T-helper 2 cell treated with Interferon-gamma antibody and Interleukin-4, amounts not matched to agents 5 μg/mL and 100 μg/mL, for 36 hours (primary cell): Measurements from ENCODE around the gene PKIG.

Experiments used
- DNase-seq: peaks from one replicate; pipeline ENCODE4 v3.0.0; 2021; ENCODE audit warnings: low spot score
- H3K27ac Mint-ChIP-seq: one replicate; pipeline ENCODE4 v1.8.0; 2021; ENCODE audit warnings: mild to moderate bottlenecking, mixed read lengths
- H3K27me3 Mint-ChIP-seq: one replicate; pipeline ENCODE4 v1.8.0; 2021; ENCODE audit warnings: low read depth, mixed read lengths
- H3K36me3 Mint-ChIP-seq: one replicate; pipeline ENCODE4 v1.8.0; 2021; ENCODE audit warnings: low read depth, mixed read lengths
- H3K4me1 Mint-ChIP-seq: one replicate; pipeline ENCODE4 v1.8.0; 2021; ENCODE audit warnings: low read depth, mixed read lengths
- H3K4me3 Mint-ChIP-seq: one replicate; pipeline ENCODE4 v1.8.0; 2022; ENCODE audit warnings: mild to moderate bottlenecking, moderate library complexity, mixed read lengths
- H3K9me3 Mint-ChIP-seq: one replicate; pipeline ENCODE4 v1.8.0; 2021; ENCODE audit warnings: mixed read lengths

PKIG gene

DNA sequence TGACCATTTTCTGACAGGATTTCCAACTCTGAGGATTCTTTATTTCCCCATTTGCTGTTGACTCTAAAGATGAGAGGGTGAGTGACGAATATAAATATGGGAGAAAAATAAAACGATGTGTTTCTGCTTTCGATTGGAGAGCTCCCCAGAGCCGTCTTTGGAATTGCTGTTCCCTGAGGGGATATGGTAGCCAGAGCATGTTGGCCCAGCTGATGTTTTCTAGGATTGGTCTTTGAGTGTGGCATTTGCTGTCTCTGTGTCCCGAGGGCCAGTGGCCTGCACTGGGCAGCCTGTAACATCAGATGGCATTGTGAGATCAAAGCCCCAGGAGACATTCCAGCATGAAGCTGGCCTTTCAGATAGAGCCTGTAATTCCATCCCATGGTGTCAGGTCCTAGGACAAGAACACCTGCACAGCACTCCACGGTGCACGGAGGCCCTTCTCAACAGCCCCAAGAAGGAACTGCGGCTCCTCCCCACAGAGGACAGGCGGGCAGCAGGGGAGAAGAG is 26.7 kb downstream of the PKIG start:
- peaks cover 15% of the 10 kb centered on the region for H3K4me1 Mint-ChIP-seq
- no peaks in the 10 kb centered on the region for H3K27me3 Mint-ChIP-seq
- no peak overlapping the region for H3K27ac Mint-ChIP-seq
- DNase-seq, result no peak
- no peak overlapping the region for H3K4me3 Mint-ChIP-seq
- H3K36me3 Mint-ChIP-seq, result peaks cover 5% of the 10 kb centered on the region
- H3K9me3 Mint-ChIP-seq, result no peaks in the 10 kb centered on the region

DNA sequence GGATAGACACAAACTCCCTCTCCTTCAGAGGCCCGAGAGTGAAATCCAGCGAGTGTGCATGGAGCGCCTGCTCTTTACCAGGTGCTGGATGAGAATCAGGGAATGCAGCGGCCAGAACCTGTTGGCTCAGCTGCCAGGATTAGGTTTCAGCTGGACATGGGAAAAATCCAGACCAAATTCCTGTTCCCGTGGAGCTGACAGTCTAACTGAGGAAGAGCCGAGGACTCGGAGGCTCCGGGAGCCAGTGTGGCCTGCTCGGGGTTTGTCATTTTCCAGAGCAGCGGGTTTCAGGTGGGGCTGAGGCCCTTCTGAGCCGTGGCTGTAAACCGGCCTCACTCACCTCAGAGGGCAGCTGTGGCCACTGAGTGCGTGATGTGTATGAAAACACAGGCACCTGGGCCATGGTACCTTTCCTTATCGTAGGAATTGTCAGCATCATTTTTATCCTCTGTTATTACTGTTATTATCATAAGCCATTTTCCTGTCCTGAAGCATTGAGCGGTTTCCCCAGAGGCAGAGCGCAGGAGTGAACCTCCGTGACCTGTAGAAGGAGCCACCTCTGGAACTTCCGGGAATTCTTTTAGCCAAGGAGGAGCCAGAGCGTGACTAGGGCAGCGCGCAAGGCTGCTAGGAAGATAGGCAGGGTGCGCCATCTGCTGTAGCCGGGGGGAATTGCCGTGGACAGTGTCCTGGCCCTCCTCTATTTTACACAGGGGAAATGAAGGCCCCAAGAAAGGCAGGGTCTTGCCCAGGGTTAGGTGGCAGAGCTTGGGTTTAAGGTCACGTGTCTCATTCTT is 27.3 kb downstream of the PKIG start:
- H3K27ac Mint-ChIP-seq, result peak overlapping the region; percentile 91
- DNase-seq, result peak; percentile 69
- H3K4me3 Mint-ChIP-seq, result peak overlapping the region; percentile 63
- no peaks in the 10 kb centered on the region for H3K27me3 Mint-ChIP-seq
- H3K9me3 Mint-ChIP-seq, result no peaks in the 10 kb centered on the region
- H3K36me3 Mint-ChIP-seq, result peaks cover 9% of the 10 kb centered on the region
- peaks cover 15% of the 10 kb centered on the region for H3K4me1 Mint-ChIP-seq

- no peaks in the 10 kb centered on the region for H3K27me3 Mint-ChIP-seq
- no peak for DNase-seq
- peak overlapping the region; percentile 91 for H3K27ac Mint-ChIP-seq
- no peaks in the 10 kb centered on the region for H3K9me3 Mint-ChIP-seq
- H3K36me3 Mint-ChIP-seq, result peaks cover 14% of the 10 kb centered on the region
- H3K4me3 Mint-ChIP-seq, result peak overlapping the region; percentile 28
- peaks cover 21% of the 10 kb centered on the region for H3K4me1 Mint-ChIP-seq
Measured at GRCh38 chr20:44610313-44610962, 28.1 kb downstream of the PKIG start.

- H3K27ac Mint-ChIP-seq, result no peak overlapping the region
- no peaks in the 10 kb centered on the region for H3K27me3 Mint-ChIP-seq
- peaks cover 39% of the 10 kb centered on the region for H3K4me1 Mint-ChIP-seq
- no peak overlapping the region for H3K4me3 Mint-ChIP-seq
- H3K9me3 Mint-ChIP-seq, result no peaks in the 10 kb centered on the region
- H3K36me3 Mint-ChIP-seq, result peaks cover 29% of the 10 kb centered on the region
- DNase-seq, result no peak
Measured at GRCh38 chr20:44613575-44613974, 31.2 kb downstream of the PKIG start.

DNA sequence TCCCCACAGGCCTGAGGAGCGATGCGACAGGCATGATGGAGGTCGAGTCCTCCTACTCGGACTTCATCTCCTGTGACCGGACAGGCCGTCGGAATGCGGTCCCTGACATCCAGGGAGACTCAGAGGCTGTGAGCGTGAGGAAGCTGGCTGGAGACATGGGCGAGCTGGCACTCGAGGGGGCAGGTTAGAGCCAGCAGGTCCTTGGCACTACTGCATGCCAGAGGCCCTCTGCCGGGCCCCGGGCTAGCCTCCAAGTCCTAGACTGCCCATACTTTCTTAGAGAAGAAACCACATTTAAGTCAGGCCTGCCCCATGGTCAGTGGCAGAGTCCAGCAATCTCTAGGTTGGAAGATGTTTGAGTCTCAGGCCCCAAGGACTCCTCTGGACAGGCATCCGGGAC is 32.1 kb downstream of the PKIG start:
- Mint-ChIP-seq H3K27ac (peak overlapping the region; percentile 68), H3K27me3 (no peaks in the 10 kb centered on the region), H3K36me3 (peaks cover 36% of the 10 kb centered on the region), H3K4me1 (peaks cover 39% of the 10 kb centered on the region), H3K9me3 (no peaks in the 10 kb centered on the region), H3K4me3 (no peak overlapping the region)
- DNase-seq, result no peak

GRCh38 chr20:44615169-44615791 is 32.9 kb downstream of the PKIG start:
- H3K27me3 Mint-ChIP-seq, result no peaks in the 10 kb centered on the region
- peaks cover 34% of the 10 kb centered on the region for H3K4me1 Mint-ChIP-seq
- peaks cover 42% of the 10 kb centered on the region for H3K36me3 Mint-ChIP-seq
- DNase-seq, result no peak
- peak overlapping the region; percentile 68 for H3K27ac Mint-ChIP-seq
- H3K4me3 Mint-ChIP-seq, result no peak overlapping the region
- no peaks in the 10 kb centered on the region for H3K9me3 Mint-ChIP-seq

- peaks cover 50% of the 10 kb centered on the region for H3K36me3 Mint-ChIP-seq
- no peaks in the 10 kb centered on the region for H3K9me3 Mint-ChIP-seq
- H3K27ac Mint-ChIP-seq, result peak overlapping the region; percentile 77
- H3K4me1 Mint-ChIP-seq, result peaks cover 28% of the 10 kb centered on the region
- DNase-seq, result no peak
- H3K4me3 Mint-ChIP-seq, result no peak overlapping the region
- no peaks in the 10 kb centered on the region for H3K27me3 Mint-ChIP-seq
Measured at GRCh38 chr20:44615876-44616603, 33.7 kb downstream of the PKIG start.

DNA sequence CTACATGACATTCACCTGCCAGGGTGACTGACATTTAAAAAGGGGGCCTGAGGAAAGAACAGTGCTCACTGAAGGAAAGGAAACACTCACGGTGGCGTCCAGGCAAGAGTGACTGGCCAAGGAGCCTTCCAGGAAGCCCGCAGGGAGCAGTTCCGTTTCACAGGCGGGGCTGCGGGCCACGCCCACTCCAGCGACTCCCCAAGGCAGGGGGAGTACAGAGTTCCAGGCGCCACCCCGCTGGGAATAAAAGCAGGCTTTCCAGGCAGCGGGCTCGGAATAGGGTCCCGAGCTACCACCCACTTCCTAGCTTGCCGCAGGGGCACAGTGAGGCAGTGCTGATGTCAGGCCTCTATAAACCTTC is 34.2 kb downstream of the PKIG start:
- no peak overlapping the region for H3K4me3 Mint-ChIP-seq
- peaks cover 27% of the 10 kb centered on the region for H3K4me1 Mint-ChIP-seq
- H3K27ac Mint-ChIP-seq, result peak overlapping the region; percentile 77
- no peak for DNase-seq
- H3K9me3 Mint-ChIP-seq, result no peaks in the 10 kb centered on the region
- peaks cover 54% of the 10 kb centered on the region for H3K36me3 Mint-ChIP-seq
- H3K27me3 Mint-ChIP-seq, result no peaks in the 10 kb centered on the region

- peak overlapping the region; percentile 45 for H3K27ac Mint-ChIP-seq
- H3K4me3 Mint-ChIP-seq, result no peak overlapping the region
- peaks cover 71% of the 10 kb centered on the region for H3K36me3 Mint-ChIP-seq
- H3K9me3 Mint-ChIP-seq, result no peaks in the 10 kb centered on the region
- peaks cover 24% of the 10 kb centered on the region for H3K4me1 Mint-ChIP-seq
- no peaks in the 10 kb centered on the region for H3K27me3 Mint-ChIP-seq
- no peak for DNase-seq
Measured at GRCh38 chr20:44618318-44618731, 35.9 kb downstream of the PKIG start.

- Mint-ChIP-seq H3K27me3 (no peaks in the 10 kb centered on the region), H3K4me1 (peaks cover 24% of the 10 kb centered on the region), H3K9me3 (no peaks in the 10 kb centered on the region), H3K36me3 (peaks cover 74% of the 10 kb centered on the region), H3K4me3 (no peak overlapping the region), H3K27ac (no peak overlapping the region)
- no peak for DNase-seq
Measured at GRCh38 chr20:44619294-44619693, 36.9 kb downstream of the PKIG start.

- no peaks in the 10 kb centered on the region for H3K9me3 Mint-ChIP-seq
- H3K36me3 Mint-ChIP-seq, result peaks cover 77% of the 10 kb centered on the region
- peaks cover 21% of the 10 kb centered on the region for H3K4me1 Mint-ChIP-seq
- no peak overlapping the region for H3K27ac Mint-ChIP-seq
- no peaks in the 10 kb centered on the region for H3K27me3 Mint-ChIP-seq
- no peak for DNase-seq
- no peak overlapping the region for H3K4me3 Mint-ChIP-seq
Measured at GRCh38 chr20:44620030-44620429, 37.7 kb downstream of the PKIG start.

DNA sequence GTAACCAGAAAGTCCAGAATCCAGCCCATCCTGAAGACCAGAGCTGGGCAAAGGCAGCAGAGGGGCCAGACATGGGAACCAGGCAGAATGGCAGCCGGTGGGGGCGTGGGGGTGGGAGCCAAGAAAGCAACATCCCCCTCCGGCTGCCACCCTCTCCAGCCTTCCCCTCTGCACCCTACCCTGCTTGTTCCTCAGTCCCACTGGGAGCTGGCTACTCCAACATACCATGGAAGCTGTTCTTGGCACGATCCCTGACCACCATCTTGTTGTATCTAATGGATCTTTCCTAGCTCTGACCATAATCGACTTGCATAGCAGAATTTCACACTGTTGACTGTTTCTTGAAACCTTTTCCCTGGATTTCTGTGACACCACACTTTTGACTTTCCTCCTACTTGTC is 38.9 kb downstream of the PKIG start:
- peaks cover 72% of the 10 kb centered on the region for H3K36me3 Mint-ChIP-seq
- H3K4me1 Mint-ChIP-seq, result peaks cover 9% of the 10 kb centered on the region
- H3K27me3 Mint-ChIP-seq, result no peaks in the 10 kb centered on the region
- H3K27ac Mint-ChIP-seq, result no peak overlapping the region
- no peaks in the 10 kb centered on the region for H3K9me3 Mint-ChIP-seq
- no peak overlapping the region for H3K4me3 Mint-ChIP-seq
- no peak for DNase-seq

DNA sequence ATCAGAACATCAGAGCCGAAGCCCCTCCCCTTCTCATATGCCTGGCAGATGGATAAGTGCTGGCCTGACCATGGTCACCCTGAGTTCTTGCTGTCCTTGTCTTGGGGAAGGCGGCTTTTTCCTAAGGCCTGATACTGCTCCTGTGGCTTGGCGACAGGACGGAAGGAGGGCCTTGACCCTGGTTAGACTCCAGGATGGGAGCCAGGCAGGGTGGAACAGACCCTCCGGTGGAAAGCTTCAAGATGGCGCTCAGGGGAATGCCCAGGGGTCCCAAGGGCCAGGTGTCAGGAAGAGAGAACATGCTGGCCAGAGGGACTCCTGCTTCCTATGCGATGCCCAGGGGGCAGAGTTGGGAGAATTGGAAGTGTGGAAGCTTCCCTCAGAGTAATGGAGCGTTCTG is 39.6 kb downstream of the PKIG start:
- Mint-ChIP-seq H3K27ac (no peak overlapping the region), H3K4me1 (peaks cover 8% of the 10 kb centered on the region), H3K27me3 (no peaks in the 10 kb centered on the region), H3K4me3 (no peak overlapping the region), H3K9me3 (no peaks in the 10 kb centered on the region), H3K36me3 (peaks cover 76% of the 10 kb centered on the region)
- no peak for DNase-seq
